T-helper 1 cell treated with Interleukin-12 subunit alpha and Interleukin-12 subunit beta and Interleukin-4 antibody, amounts not matched to agents 30 μg/mL and 1 μg/mL, for 36 hours (primary cell): Measurements from ENCODE around the gene FSIP2.

Experiments used
- H3K27ac Mint-ChIP-seq: one replicate; pipeline ENCODE4 v1.8.0; 2021; ENCODE audit warnings: mild to moderate bottlenecking, mixed read lengths
- H3K27me3 Mint-ChIP-seq: one replicate; pipeline ENCODE4 v1.8.0; 2021; ENCODE audit warnings: low read depth, mixed read lengths
- H3K36me3 Mint-ChIP-seq: one replicate; pipeline ENCODE4 v1.8.0; 2021; ENCODE audit warnings: low read depth, mixed read lengths
- H3K4me1 Mint-ChIP-seq: one replicate; pipeline ENCODE4 v1.8.0; 2021; ENCODE audit warnings: low read depth, mixed read lengths
- H3K4me3 Mint-ChIP-seq: one replicate; pipeline ENCODE4 v1.8.0; 2021; ENCODE audit warnings: mild to moderate bottlenecking, moderate library complexity, mixed read lengths
- H3K9me3 Mint-ChIP-seq: one replicate; pipeline ENCODE4 v1.8.0; 2021; ENCODE audit warnings: mixed read lengths

FSIP2 gene

DNA sequence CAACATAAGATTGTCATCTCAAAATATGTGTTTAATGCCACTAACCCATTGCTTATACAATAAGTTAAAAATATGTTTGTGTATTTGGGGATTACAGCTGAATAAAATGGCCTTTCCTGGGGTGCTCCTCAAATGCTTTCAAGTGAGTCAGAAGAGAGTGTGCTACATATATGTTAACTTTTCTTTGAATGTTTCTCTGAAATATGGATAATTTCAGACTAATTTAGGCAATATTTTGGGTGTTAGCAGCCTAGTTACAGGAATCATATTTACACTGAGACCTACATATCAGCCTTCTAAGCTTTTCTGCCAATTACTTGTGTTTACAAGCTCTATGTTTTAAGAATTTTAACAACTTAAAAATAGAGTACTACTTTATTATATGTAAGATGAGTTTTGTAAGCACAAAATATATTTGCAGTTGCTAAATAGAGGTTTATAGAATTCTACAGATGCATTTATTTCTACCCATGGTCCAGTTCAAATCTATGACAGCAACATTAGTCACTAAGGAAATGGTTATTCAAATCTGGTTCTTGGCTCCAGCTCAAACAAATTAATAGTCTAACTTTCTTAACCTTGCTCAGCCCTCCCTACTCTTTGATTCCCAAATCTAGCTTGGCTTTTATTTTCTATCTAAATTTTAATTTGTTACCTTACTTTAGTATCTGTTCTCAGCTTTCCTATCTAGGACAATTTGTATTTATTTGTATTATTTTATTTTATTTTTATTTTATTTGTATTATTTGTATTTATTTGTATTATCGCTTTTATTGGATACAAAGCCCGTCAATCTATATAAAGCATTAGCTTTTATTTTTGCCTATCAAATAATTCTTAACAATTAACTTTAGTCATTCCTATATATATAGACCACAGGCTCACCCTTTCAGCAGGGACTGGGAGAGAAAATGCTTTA lies 48.9 kb downstream of the FSIP2 start:
- H3K27ac Mint-ChIP-seq = no peak overlapping the region
- no peaks in the 10 kb centered on the region for H3K36me3 Mint-ChIP-seq
- H3K4me3 Mint-ChIP-seq = no peak overlapping the region
- H3K9me3 Mint-ChIP-seq = no peaks in the 10 kb centered on the region
- H3K4me1 Mint-ChIP-seq = no peaks in the 10 kb centered on the region
- no peaks in the 10 kb centered on the region for H3K27me3 Mint-ChIP-seq

DNA sequence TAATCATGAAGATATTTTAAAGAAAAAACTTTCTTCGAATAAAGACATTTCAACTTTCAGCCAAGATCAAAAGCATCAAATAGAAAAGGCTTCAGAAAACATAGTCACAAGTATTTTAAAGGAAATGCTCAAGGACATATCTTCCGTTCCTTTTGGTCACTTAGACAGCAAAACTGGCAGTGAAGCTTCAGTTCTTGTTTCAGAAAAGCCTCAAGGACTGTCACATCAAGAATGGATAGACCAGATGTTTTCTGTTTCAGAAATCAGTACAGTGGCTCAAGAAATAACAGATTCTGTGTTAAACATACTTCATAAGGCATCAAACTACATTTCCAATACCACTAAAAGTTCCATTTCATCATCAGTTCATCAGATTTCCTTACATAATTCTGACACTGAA lies 51.8 kb downstream of the FSIP2 start:
- H3K9me3 Mint-ChIP-seq = no peaks in the 10 kb centered on the region
- H3K4me3 Mint-ChIP-seq = no peak overlapping the region
- H3K27ac Mint-ChIP-seq = no peak overlapping the region
- H3K36me3 Mint-ChIP-seq = no peaks in the 10 kb centered on the region
- no peaks in the 10 kb centered on the region for H3K27me3 Mint-ChIP-seq
- H3K4me1 Mint-ChIP-seq = no peaks in the 10 kb centered on the region

DNA sequence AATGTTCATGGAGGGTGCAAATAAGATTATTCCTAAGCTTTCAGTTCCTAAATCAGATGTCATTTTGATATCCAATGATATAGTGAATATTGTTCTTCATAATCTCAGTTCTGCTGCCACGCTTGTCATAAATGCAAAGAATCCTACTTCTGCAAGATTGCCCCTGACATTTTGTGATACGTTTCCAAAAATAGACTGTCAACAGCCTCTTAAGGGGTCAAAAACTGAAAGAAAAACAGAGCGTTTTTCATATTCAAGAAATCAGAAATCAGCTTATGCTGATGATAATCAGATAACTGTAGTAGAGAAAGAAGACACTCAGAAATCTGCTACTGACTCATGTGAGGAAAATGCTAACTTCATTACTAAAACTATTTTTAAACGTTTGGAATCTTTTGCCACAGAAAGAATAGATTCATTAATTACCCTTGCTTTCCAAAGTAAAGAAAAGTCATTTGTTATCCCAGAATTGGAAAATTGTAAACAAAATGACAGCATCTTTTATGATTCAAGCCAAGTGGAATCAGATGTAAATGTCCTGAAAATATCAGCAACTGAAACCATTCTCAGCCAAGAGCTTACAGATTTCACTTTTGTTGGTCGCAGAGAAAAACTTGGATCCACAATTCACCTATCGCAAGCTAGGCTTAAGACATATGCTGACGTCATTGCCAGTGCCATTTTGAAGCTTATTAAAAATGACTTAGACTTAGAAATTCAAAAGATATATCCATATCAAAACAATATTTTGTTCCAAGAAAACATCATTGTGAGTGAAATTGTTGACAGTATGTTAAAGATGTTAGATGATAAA lies 55.1 kb downstream of the FSIP2 start:
- H3K9me3 Mint-ChIP-seq = no peaks in the 10 kb centered on the region
- H3K4me3 Mint-ChIP-seq = no peak overlapping the region
- H3K27me3 Mint-ChIP-seq = no peaks in the 10 kb centered on the region
- no peaks in the 10 kb centered on the region for H3K4me1 Mint-ChIP-seq
- H3K27ac Mint-ChIP-seq = no peak overlapping the region
- H3K36me3 Mint-ChIP-seq = no peaks in the 10 kb centered on the region

DNA sequence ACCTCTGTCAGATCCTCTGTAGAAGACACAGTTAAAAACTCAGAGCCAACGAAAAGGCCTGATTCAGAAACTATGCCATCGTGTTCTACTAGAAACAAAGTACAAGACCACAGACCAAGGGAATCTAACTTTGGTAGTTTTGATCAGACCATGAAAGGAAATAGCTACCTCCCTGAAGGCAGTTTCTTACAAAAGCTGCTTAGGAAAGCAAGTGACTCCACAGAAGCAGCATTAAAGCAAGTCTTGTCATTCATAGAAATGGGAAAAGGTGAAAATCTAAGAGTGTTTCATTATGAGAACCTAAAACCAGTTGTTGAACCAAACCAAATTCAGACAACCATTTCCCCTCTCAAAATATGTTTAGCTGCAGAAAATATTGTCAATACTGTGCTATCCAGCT lies 58.2 kb downstream of the FSIP2 start:
- no peaks in the 10 kb centered on the region for H3K9me3 Mint-ChIP-seq
- H3K4me1 Mint-ChIP-seq = no peaks in the 10 kb centered on the region
- H3K27ac Mint-ChIP-seq = no peak overlapping the region
- no peaks in the 10 kb centered on the region for H3K27me3 Mint-ChIP-seq
- no peaks in the 10 kb centered on the region for H3K36me3 Mint-ChIP-seq
- no peak overlapping the region for H3K4me3 Mint-ChIP-seq

DNA sequence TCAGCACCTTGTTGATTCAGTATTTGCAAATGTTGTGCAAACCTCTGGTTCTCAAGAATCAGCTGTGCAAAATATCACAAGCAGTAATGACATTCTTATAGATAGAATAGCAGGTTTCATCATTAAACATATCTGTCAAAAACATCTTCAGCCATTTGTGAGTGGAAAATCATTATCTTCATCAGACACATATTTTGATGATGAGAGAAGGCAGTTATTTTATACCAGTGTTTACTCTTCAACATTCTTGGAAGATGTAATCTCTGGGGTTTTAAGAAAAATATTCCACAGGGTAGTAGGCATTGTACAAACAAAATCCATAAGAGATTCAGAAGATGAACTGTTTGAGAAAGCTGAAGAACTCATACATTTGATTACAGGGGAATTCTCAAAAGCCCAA lies 64.3 kb downstream of the FSIP2 start:
- H3K4me3 Mint-ChIP-seq = no peak overlapping the region
- H3K9me3 Mint-ChIP-seq = peaks cover 3% of the 10 kb centered on the region
- H3K27me3 Mint-ChIP-seq = no peaks in the 10 kb centered on the region
- H3K4me1 Mint-ChIP-seq = no peaks in the 10 kb centered on the region
- no peak overlapping the region for H3K27ac Mint-ChIP-seq
- no peaks in the 10 kb centered on the region for H3K36me3 Mint-ChIP-seq

DNA sequence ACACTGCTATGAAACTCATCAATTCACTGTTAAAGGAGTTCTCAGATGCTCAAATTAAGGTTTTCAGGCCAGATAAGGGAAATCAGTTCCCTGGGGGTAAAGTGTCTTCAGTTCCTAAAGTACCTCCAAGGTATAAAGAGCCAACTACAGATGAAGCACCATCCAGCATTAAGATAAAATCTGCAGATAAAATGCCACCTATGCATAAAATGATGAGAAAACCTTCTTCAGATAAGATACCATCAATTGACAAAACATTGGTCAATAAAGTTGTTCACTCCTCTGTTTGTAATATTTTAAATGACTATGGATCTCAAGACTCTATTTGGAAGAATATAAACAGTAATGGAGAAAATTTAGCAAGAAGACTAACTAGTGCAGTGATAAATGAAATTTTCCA lies 68.2 kb downstream of the FSIP2 start:
- no peaks in the 10 kb centered on the region for H3K4me1 Mint-ChIP-seq
- H3K9me3 Mint-ChIP-seq = peaks cover 3% of the 10 kb centered on the region
- H3K4me3 Mint-ChIP-seq = no peak overlapping the region
- no peak overlapping the region for H3K27ac Mint-ChIP-seq
- H3K36me3 Mint-ChIP-seq = no peaks in the 10 kb centered on the region
- no peaks in the 10 kb centered on the region for H3K27me3 Mint-ChIP-seq

DNA sequence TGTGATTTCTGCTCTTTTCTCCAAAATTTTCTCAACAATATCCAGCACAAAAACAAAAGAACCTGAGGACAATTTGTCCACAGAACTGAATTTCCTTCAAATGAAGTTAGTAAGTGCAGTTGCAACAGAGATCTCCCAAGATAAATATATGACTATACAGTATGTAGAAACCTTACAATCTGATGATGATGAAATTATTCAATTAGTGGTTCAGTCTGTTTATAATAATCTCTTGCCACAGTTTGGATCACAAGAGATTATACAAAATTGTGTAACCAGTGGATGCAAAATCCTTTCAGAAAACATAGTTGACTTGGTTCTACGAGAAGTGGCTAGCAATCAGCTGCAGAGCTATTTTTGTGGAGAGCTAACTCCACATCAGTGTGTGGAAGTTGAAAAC lies 68.7 kb downstream of the FSIP2 start:
- Mint-ChIP-seq H3K36me3 (no peaks in the 10 kb centered on the region), H3K27ac (no peak overlapping the region), H3K4me3 (no peak overlapping the region), H3K9me3 (peaks cover 3% of the 10 kb centered on the region), H3K4me1 (no peaks in the 10 kb centered on the region), H3K27me3 (no peaks in the 10 kb centered on the region)

DNA sequence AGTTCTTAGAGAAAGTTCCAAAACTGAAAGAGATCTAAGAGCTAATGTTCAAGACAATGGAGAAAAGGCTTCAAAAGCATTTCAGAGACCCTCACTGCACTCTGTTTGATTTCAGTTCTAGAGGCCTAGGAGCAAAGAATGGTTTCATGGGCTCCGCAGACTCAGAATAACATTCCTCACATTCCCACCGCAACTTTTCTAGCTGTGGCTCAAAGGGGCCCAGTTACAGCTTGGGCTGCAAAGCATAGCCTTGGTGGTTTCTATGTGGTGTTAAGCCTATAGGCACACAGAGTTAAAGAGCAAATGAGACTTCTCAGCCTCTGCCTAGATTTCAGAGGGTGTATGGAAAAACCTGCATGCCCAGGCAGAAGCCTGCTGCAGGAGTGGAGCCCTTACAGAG lies 73.0 kb downstream of the FSIP2 start:
- Mint-ChIP-seq H3K4me1 (no peaks in the 10 kb centered on the region), H3K27me3 (no peaks in the 10 kb centered on the region), H3K9me3 (peaks cover 11% of the 10 kb centered on the region), H3K4me3 (no peak overlapping the region), H3K27ac (no peak overlapping the region), H3K36me3 (no peaks in the 10 kb centered on the region)

DNA sequence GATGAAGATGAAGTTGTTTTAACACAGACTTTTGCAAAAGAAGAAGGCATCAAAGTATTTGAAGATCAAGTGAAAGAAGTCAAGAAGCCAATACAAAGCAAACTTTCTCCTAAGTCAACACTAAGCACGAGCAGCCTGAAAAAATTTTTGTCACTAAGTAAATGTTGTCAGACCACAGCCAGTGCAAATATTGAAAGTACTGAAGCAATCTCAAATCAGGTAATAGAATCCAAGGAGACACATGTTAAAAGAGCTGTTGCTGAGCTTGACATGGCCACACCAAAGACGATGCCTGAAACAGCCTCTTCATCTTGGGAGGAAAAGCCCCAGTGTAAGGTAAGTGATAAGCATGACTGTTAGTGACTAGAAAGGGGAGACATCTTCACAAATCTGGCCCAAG lies 75.1 kb downstream of the FSIP2 start:
- H3K36me3 Mint-ChIP-seq = no peaks in the 10 kb centered on the region
- H3K27ac Mint-ChIP-seq = no peak overlapping the region
- no peaks in the 10 kb centered on the region for H3K4me1 Mint-ChIP-seq
- H3K4me3 Mint-ChIP-seq = no peak overlapping the region
- H3K9me3 Mint-ChIP-seq = peaks cover 19% of the 10 kb centered on the region
- H3K27me3 Mint-ChIP-seq = no peaks in the 10 kb centered on the region

DNA sequence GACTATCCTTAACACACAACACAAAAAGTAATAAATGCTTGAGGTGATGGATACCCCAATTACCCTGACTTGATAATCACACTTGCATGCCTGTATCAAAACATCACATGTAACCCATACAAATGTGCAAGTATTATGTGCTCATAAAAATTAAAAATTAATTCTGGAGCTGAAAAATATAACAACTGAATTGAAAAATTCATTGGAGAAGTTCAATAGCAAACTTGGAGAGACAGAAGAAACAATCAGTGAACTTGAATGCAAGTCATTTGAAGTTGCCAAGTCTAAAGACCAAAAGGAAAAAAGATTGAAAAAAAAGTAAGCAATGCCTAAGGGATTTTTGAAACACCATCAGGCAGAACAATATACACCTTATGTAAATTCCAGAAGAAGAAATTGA lies 79.4 kb downstream of the FSIP2 start:
- Mint-ChIP-seq H3K27ac (no peak overlapping the region), H3K9me3 (peaks cover 31% of the 10 kb centered on the region), H3K4me3 (no peak overlapping the region), H3K27me3 (no peaks in the 10 kb centered on the region), H3K4me1 (no peaks in the 10 kb centered on the region), H3K36me3 (no peaks in the 10 kb centered on the region)

DNA sequence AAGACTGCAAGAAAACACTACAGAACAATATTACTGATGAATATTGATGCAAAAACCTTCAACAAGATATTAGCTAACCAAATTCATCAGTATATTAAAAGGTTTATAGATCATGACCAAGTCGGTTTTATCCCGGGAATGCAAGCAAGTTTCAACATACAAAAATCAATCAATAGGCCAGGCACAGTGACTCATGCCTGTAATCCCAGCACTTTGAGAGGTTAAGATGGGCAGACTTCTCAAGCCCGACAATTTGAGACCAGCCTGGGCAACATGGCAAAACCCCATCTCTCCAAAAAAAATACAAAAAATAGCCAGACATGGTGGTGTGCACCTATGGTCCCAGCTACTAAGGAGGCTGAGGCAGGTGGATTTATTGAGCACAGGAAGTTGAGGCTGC lies 82.9 kb downstream of the FSIP2 start:
- Mint-ChIP-seq H3K9me3 (peaks cover 21% of the 10 kb centered on the region), H3K27me3 (no peaks in the 10 kb centered on the region), H3K27ac (no peak overlapping the region), H3K4me3 (no peak overlapping the region), H3K4me1 (no peaks in the 10 kb centered on the region), H3K36me3 (no peaks in the 10 kb centered on the region)

DNA sequence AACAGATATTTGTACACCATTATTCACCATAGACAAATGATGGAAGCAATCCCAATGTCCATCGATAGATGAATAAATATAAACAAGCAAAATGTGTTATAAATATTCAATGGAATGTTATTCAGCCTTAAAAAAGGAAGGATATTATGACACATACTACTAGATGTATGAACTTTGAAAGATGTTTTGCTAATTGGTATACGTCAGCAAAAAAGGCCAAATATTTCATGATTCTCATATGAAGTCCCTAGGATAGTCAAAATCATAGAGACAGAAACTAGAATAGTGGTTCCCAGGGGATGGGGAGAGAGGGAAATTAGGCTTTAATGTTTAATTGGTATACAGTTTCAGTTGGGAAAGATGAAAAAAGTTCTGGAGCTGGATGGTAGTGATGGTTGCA lies 85.2 kb downstream of the FSIP2 start:
- no peaks in the 10 kb centered on the region for H3K36me3 Mint-ChIP-seq
- H3K27ac Mint-ChIP-seq = no peak overlapping the region
- no peak overlapping the region for H3K4me3 Mint-ChIP-seq
- peaks cover 12% of the 10 kb centered on the region for H3K9me3 Mint-ChIP-seq
- no peaks in the 10 kb centered on the region for H3K27me3 Mint-ChIP-seq
- H3K4me1 Mint-ChIP-seq = no peaks in the 10 kb centered on the region

DNA sequence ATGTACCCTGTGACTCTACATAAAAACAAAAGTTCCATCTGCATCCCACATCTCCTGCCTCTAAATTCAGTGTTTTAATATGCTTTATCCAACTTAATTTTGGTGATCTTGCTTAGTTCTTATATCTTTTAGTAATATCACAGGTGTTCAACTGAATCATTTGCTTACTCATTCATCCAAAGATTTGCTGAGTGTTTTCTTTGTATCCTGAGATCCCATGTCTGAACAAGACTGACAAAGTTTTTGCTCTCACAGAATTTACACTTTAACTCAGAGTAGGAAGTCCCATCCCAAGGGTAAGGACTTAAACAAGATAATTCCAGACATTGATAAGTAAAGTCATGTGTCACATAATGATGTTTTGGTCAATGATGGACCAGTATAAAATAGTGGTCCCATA lies 87.0 kb downstream of the FSIP2 start:
- no peak overlapping the region for H3K4me3 Mint-ChIP-seq
- H3K4me1 Mint-ChIP-seq = no peaks in the 10 kb centered on the region
- H3K36me3 Mint-ChIP-seq = no peaks in the 10 kb centered on the region
- peaks cover 7% of the 10 kb centered on the region for H3K9me3 Mint-ChIP-seq
- H3K27ac Mint-ChIP-seq = no peak overlapping the region
- H3K27me3 Mint-ChIP-seq = no peaks in the 10 kb centered on the region

DNA sequence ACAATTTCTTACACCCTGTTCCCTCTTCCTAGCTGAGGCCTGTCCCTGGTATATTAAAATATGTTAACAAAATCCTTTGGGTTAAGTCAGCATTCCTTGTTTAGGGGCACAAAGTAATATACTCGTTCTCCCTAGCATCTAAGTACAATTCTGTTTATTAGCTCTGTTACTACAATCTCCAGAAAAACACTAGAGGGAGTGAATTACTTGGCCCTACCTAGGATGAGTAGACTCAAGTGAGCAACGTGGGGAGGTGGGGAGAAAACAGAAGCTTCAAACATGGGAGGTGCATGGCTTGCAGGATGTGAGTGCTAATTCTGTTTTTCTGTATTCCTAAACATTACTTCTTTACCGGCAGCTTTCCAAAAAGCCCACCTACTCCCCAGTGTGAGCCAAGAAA lies 89.7 kb downstream of the FSIP2 start:
- no peaks in the 10 kb centered on the region for H3K36me3 Mint-ChIP-seq
- H3K9me3 Mint-ChIP-seq = no peaks in the 10 kb centered on the region
- H3K27me3 Mint-ChIP-seq = no peaks in the 10 kb centered on the region

DNA sequence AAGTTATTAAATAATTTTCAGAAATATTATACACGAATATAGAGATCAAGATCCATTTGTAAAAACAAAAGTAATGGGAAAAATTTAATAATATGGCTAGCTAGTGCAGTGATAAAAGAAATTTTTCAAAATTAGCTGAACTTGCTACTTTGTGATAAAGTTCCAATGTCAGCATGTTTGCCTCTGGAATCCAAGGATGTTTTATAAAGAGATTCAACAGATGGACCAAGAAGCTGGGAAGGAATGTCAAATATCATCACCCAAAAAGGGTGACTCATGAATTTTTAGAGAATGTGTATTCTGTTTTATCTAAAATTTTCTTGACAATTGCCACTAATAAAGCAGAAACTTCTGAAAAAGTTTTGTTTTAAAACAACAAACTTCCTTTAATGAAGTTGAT lies 95.3 kb downstream of the FSIP2 start:
- Mint-ChIP-seq H3K4me3 (no peak overlapping the region), H3K27me3 (no peaks in the 10 kb centered on the region), H3K27ac (no peak overlapping the region), H3K4me1 (no peaks in the 10 kb centered on the region), H3K36me3 (no peaks in the 10 kb centered on the region), H3K9me3 (peaks cover 9% of the 10 kb centered on the region)

More for the DNA sequence above, 89.7 kb downstream of the FSIP2 start:
- H3K4me3 Mint-ChIP-seq = no peak overlapping the region
- H3K27ac Mint-ChIP-seq = no peak overlapping the region
- H3K4me1 Mint-ChIP-seq = no peaks in the 10 kb centered on the region
